HepG2 (cell line): ENCODE measurements around the gene APOM. TPM values are rescaled to one million over a fixed set of nuclear protein-coding genes. Genes with fewer than 3 reads are reported as not detected.

ENCODE experiments used
- HMG20A ChIP-seq: IDR thresholded peaks from 2 replicates; pipeline ENCODE4 v1.6.1; 2016; ENCODE audit warnings: borderline replicate concordance
- KLF12 ChIP-seq: sonication (generic); formaldehyde crosslinking; IDR thresholded peaks from 2 replicates; pipeline ENCODE4 v1.4.0; 2020; ENCODE audit warnings: missing genetic modification reagents, borderline replicate concordance
- STAT6 ChIP-seq: sonication (generic); formaldehyde crosslinking; IDR thresholded peaks from 2 replicates; pipeline ENCODE4 v1.4.0; 2020; ENCODE audit warnings: missing genetic modification reagents, mild to moderate bottlenecking, borderline replicate concordance
- ZEB1 ChIP-seq: IDR thresholded peaks from 2 replicates; pipeline ENCODE4 v1.6.1; 2012; ENCODE audit warnings: mild to moderate bottlenecking, low read depth, inconsistent platforms; ENCODE audit not compliant: insufficient replicate concordance
- ZNF512 ChIP-seq: sonication (generic); formaldehyde crosslinking; IDR thresholded peaks from 2 replicates; pipeline ENCODE4 v1.4.0; 2020; ENCODE audit warnings: mild to moderate bottlenecking, missing genetic modification reagents
- ZNF773 ChIP-seq: sonication (generic); formaldehyde crosslinking; IDR thresholded peaks from 2 replicates; pipeline ENCODE4 v1.4.0; 2020; ENCODE audit warnings: missing genetic modification reagents, borderline replicate concordance
- polyA plus RNA-seq, 8 experiments: library from polyadenylated mRNA; depleted of rRNA in 3 of 8; stranded (reverse) in 7 of 8; unstranded in 1 of 8; fragments of >200 nt; fragmentation: Illumina TruSeq in 4 of 8; extraction: Trizol in 4 of 8; gene quantifications; 2 replicates each; pipeline versions ENCODE4 v1.2.1 to v1.2.3, GENCODE V29; 2011 to 2016; ENCODE audit warnings: low read depth in 4 of 8, missing spikeins in 1 of 8, mixed read lengths in 1 of 8; ENCODE audit not compliant: insufficient read depth in 1 of 8
- total RNA-seq, 5 experiments: library from RNA; depleted of rRNA; stranded (reverse); fragments of >200 nt; fragmentation: Illumina TruSeq; extraction: Trizol; gene quantifications; 2 replicates each; pipeline ENCODE4 v1.2.3, GENCODE V29; 2016; ENCODE audit warnings: low read depth in 1 of 5
- TF ChIP-seq, protein P1 (sequence below): sonication (generic); formaldehyde crosslinking; IDR thresholded peaks from 2 replicates; pipeline ENCODE4 v1.4.0; 2020; ENCODE audit warnings: mild to moderate bottlenecking, missing genetic modification reagents
- TF ChIP-seq, protein P2 (sequence below): sonication (generic); formaldehyde crosslinking; IDR thresholded peaks from 2 replicates; pipeline ENCODE4 v1.4.0; 2020; ENCODE audit warnings: mild to moderate bottlenecking, missing genetic modification reagents

Gene APOM
- total and polyA plus RNA-seq, 2 of the 13 experiments (the other 11 are each of a cell fraction or from before 2014, with no cell fraction given) = 98.2 to 1,140 TPM

DNA sequence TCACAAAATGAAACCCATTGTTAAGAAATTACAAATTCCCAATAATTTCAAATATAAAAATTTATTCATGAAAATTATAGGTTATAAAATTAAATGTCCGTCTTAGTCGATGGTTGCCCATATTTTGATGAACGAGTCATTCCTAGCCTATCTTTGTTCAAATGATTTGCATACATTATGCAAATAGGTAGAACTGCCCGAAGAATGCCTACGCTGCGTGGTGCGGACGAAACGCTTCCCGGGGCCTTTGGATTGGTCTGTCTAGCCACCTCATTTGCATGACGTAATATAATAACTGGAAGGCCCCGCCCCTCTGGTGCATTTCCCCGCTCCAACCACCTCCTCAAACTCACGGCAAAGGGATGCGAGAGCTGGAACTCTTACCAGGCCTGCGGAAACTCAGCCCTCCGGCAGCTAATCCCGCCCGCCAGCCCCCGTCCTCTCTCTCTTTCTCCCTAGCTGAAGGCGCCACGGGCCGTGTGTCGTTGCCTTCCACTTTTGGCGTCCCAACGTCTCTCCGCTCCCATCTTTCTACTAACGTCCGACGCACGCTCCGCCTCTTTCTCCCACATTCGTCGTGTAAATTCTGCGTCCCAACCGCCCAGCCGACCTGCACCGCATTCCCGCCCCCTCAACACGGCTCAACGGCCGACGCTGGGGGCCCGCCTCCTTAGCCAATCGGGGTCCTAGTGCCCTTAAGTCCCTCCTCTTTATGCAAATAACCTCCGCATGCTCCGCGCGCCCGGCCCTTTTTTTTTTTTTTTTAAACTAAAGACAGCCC lies 35.7 kb upstream of the APOM start (continued):
- TF ChIP-seq STAT6 = no peak
- TF ChIP-seq ZNF512 (CRISPR knock-in tag) = no peak
- TF ChIP-seq ZEB1 = peak; percentile 21
- 0 out of 2 replicates have a peak, but pooled peaks have one; percentile 35 for TF ChIP-seq KLF12 (CRISPR knock-in tag)
- TF ChIP-seq HMG20A (CRISPR knock-in tag) = no peak
- TF ChIP-seq, protein P1, sequence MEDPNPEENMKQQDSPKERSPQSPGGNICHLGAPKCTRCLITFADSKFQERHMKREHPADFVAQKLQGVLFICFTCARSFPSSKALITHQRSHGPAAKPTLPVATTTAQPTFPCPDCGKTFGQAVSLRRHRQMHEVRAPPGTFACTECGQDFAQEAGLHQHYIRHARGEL = no peak
- peak; percentile 77 for TF ChIP-seq ZNF773 (CRISPR knock-in tag)
- TF ChIP-seq, protein P2, sequence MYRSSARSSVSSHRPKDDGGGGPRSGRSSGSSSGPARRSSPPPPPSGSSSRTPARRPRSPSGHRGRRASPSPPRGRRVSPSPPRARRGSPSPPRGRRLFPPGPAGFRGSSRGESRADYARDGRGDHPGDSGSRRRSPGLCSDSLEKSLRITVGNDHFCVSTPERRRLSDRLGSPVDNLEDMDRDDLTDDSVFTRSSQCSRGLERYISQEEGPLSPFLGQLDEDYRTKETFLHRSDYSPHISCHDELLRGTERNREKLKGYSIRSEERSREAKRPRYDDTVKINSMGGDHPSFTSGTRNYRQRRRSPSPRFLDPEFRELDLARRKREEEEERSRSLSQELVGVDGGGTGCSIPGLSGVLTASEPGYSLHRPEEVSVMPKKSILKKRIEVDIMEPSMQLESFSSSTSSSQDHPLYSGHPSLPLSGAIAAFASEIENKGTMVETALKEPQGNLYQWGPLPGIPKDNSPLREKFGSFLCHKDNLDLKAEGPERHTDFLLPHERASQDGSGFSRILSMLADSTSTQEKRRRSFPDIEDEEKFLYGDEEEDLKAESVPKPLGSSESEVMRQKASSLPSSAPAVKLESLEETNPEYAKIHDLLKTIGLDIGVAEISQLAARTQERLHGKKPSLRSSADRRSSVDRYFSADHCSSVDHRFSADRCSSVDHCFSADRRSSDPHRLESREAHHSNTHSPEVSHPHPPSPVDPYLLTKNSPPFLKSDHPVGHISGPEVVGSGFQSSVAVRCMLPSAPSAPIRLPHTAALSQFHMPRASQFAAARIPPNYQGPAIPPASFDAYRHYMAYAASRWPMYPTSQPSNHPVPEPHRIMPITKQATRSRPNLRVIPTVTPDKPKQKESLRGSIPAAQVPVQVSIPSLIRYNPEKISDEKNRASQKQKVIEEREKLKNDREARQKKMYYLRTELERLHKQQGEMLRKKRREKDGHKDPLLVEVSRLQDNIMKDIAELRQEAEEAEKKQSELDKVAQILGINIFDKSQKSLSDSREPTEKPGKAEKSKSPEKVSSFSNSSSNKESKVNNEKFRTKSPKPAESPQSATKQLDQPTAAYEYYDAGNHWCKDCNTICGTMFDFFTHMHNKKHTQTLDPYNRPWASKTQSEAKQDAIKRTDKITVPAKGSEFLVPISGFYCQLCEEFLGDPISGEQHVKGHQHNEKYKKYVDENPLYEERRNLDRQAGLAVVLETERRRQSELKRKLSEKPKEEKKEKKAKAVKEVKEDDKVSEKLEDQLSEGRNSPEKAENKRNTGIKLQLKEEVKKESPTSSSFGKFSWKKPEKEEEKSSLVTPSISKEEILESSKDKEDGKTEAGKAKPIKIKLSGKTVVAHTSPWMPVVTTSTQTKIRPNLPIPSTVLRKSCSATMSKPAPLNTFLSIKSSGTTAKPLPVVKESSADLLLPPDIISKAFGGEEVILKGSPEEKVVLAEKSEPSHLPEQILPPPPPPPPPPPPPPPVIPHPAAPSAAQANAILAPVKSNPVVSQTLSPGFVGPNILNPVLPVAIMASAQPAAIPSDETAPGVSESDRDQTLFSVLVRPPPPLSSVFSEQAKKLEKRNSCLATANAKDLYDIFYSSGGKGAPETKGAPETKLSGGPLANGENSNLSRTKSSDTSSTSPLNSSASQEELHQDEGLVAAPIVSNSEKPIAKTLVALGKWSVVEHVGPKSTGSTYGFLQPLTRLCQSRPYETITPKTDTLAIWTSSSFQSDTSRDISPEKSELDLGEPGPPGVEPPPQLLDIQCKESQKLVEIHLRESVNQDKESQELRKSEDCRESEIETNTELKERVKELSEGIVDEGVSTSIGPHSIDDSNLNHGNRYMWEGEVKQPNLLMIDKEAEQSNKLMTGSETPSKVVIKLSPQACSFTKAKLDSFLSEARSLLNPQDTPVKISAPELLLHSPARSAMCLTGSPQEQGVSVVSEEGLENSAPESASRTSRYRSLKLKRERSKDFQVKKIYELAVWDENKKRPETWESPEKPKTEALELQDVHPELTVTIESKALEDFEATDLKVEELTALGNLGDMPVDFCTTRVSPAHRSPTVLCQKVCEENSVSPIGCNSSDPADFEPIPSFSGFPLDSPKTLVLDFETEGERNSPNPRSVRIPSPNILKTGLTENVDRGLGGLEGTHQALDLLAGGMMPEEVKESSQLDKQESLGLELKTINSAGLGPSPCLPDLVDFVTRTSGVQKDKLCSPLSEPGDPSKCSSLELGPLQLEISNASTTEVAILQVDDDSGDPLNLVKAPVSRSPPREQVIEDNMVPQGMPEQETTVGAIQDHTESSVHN = 0 out of 2 replicates have a peak, but pooled peaks have one; percentile 85
